ENCODE measurements around the gene TRERF1.

TRERF1 gene

GRCh38 chr6:42375007-42375635 is 76.6 kb downstream of the TRERF1 start:
- no peak for TF ChIP-seq JUND (IDR thresholded peaks at IDR 0.05; ENCODE audit: low read depth)
- DNase-seq (ENCODE audit: low read depth in 1 of 2, low spot score in 1 of 2): no peak
- in situ Hi-C loops (cut with HindIII; ENCODE audit: low pct_unique_long_range_greater_than_20kb, low sequenced_read_pairs): no loop called here

DNA sequence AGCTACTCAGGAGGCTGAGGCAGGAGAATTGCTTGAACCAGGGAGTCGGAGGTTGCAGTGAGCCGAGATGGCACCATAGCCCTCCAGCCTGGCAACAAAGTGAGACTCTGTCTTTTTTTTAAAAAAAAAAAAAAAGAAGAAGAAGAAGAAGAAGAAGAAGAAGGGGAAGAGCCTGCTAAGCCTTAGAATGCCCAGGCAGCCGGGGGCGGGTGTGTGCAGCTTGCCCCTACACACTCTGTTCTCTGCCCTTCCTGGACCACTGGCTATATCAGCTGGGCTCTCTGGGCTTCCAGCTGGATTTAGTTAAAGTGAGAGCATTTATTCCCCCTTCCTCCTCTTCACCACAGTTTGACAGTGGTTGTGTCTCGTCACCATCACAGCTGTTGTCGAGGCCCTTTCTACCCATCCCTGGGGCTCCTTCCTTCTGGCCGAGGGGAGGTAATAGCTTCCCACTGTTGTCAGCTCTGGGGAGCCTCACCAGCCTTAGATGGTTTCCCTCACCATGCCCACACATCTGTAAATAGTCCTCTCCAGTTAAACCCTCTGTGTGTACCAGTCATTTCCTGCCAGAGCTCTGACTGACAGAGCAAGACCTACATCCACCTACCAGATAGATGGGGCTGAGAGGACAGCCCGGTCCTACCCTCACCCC is 77.6 kb downstream of the TRERF1 start:
- DNase-seq (ENCODE audit: low read depth in 1 of 2, low spot score in 1 of 2): no peak
- in situ Hi-C loops (cut with HindIII; ENCODE audit: low pct_unique_long_range_greater_than_20kb, low sequenced_read_pairs): no loop called here
- no peak for TF ChIP-seq JUND (IDR thresholded peaks at IDR 0.05; ENCODE audit: low read depth)

DNA sequence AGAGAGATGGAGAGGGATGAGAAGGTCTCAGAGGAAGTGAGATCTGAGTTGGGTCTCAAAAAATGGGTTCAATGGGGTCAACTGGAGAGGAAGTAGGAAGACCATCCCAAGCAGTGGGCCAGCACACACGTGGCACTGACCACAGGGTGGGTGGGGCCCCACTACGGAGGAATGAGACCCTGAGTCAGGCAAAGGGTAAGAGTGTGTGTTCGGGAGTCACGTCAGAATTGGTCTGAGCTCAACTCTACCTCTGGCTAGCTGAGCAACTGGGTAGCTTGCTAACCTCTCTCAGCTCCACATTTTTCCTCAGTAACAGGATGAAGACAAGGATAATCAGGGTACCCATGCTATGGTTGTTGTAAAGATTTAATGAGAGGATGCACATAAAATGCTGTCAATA is 79.0 kb downstream of the TRERF1 start:
- TF ChIP-seq JUND (IDR thresholded peaks at IDR 0.05; ENCODE audit: low read depth): no peak
- no peak for DNase-seq (ENCODE audit: low read depth in 1 of 2, low spot score in 1 of 2)
- in situ Hi-C loops (cut with HindIII; ENCODE audit: low pct_unique_long_range_greater_than_20kb, low sequenced_read_pairs): no loop called here

DNA sequence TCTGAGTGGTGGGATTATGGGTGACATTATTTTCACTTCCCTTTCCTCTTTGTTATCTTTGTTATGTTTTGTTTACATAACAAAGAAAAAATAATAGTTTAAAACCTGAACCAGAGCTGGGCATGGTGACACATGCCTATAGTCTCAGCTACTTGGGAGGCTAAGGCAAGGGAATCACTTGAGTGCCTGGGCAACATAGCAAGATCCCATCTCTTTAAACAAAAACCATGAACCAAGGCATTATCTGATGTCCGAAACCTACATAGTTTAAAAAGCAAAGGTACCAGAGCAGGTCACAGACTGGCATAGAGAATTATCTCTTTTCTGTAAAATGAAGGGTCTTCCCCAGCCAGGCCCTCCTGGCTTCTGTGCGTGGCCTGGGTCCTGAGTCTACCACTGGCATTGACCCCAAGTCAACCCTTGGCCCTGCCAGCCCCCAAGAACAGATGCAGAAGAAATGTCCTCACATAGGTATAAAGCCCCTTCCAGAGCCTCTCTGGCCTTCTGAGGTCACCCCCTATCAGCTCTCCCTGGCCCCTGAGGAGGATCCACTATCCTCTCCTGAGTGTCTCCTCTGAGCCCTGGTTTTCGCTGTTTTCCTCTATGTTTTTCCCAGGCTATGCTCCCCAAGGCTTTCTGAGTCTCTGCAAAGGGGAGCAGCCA is 81.3 kb downstream of the TRERF1 start:
- DNase-seq (ENCODE audit: low read depth in 1 of 2, low spot score in 1 of 2): no peak
- in situ Hi-C loops (cut with HindIII; ENCODE audit: low pct_unique_long_range_greater_than_20kb, low sequenced_read_pairs): no loop called here
- no peak for TF ChIP-seq JUND (IDR thresholded peaks at IDR 0.05; ENCODE audit: low read depth)

- no peak for TF ChIP-seq JUND (IDR thresholded peaks at IDR 0.05; ENCODE audit: low read depth)
- DNase-seq (ENCODE audit: low read depth in 1 of 2, low spot score in 1 of 2): peak in 1 of 2 experiments; percentile 13
- in situ Hi-C loops (cut with HindIII; ENCODE audit: low pct_unique_long_range_greater_than_20kb, low sequenced_read_pairs): no loop called here
These were observed 82.2 kb downstream of the TRERF1 start for GRCh38 chr6:42369568-42369967.

GRCh38 chr6:42368181-42368580 is 83.5 kb downstream of the TRERF1 start:
- TF ChIP-seq JUND (IDR thresholded peaks at IDR 0.05; ENCODE audit: low read depth): no peak
- in situ Hi-C loops (cut with HindIII; ENCODE audit: low pct_unique_long_range_greater_than_20kb, low sequenced_read_pairs): no loop called here
- DNase-seq (ENCODE audit: low read depth in 1 of 2, low spot score in 1 of 2): no peak

GRCh38 chr6:42367353-42368011 is 84.2 kb downstream of the TRERF1 start:
- TF ChIP-seq JUND (IDR thresholded peaks at IDR 0.05; ENCODE audit: low read depth): no peak
- in situ Hi-C loops (cut with HindIII; ENCODE audit: low pct_unique_long_range_greater_than_20kb, low sequenced_read_pairs): no loop called here
- no peak for DNase-seq (ENCODE audit: low read depth in 1 of 2, low spot score in 1 of 2)

DNA sequence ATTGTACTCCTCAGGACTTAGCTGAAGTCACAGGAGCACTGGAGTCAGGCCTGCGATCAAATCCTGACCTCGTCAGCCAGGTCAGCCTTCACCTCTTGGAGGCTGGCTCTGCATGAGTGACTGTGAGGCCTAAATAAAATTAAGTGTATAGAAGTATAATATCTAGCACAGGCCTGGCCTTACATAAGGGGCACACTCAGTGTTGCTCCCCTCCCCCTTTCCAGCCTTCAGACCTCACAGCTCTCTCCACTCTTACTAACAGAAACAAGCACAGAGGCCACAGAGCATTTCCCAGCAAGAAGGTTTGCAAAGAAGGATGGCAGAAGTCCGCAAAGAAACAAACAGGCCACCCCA is 84.8 kb downstream of the TRERF1 start:
- TF ChIP-seq JUND (IDR thresholded peaks at IDR 0.05; ENCODE audit: low read depth): no peak
- in situ Hi-C loops (cut with HindIII; ENCODE audit: low pct_unique_long_range_greater_than_20kb, low sequenced_read_pairs): no loop called here
- DNase-seq (ENCODE audit: low read depth in 1 of 2, low spot score in 1 of 2): no peak

DNA sequence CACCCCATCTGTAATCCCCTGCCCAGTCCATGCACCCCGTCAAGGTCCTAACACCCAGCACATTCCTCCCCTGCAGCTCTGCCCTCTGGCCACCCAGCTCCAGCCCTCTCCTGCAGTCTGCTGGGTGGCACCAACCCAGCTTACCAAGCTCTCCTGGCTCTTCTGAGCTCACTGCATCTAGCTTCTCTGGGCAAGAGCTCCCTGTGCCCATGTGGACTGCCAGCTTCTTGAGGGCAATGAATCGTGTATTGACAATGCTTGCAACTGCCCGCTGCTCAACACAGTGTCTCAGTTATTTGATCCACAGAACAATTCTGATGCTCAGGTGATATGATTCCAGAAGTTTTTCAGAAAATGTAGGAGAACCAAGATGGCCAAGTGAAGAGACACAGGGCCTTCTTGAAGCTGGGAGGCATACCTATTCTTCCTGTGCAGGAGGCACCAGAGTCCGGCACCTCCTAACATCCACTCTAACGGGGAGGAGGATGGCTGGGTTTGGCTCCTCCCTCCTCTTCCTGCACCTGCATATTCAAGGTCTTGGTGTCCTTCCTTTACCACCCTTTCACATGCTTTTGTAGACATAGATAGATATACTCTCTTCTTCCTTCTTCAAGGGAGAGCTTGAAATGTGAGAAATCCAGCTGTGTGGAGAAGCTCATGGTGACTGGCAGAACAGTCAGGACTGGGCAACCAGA is 85.6 kb downstream of the TRERF1 start:
- no peak for TF ChIP-seq JUND (IDR thresholded peaks at IDR 0.05; ENCODE audit: low read depth)
- in situ Hi-C loops (cut with HindIII; ENCODE audit: low pct_unique_long_range_greater_than_20kb, low sequenced_read_pairs): no loop called here
- DNase-seq (ENCODE audit: low read depth in 1 of 2, low spot score in 1 of 2): no peak

DNA sequence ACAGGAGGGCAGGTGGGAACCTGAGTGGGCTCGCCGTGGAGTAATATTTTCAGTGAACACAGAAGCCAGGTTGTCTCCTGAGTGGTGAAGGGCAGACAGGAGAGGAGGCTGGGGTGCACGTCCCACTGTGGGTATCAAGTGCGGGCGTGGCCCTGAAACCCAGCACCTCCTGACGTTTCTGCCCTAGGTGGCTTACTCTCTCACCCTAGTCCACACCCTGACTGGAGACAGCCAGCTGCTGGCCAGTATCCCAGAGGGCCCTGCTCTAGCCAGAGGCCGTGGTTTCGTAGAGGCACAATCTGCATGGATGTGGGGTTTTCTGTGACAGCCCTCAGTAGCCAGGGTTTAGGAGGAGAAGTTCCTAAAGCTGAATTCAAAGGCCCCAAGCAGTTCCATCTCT is 86.7 kb downstream of the TRERF1 start:
- in situ Hi-C loops (cut with HindIII; ENCODE audit: low pct_unique_long_range_greater_than_20kb, low sequenced_read_pairs): no loop called here
- no peak for TF ChIP-seq JUND (IDR thresholded peaks at IDR 0.05; ENCODE audit: low read depth)
- no peak for DNase-seq (ENCODE audit: low read depth in 1 of 2, low spot score in 1 of 2)

DNA sequence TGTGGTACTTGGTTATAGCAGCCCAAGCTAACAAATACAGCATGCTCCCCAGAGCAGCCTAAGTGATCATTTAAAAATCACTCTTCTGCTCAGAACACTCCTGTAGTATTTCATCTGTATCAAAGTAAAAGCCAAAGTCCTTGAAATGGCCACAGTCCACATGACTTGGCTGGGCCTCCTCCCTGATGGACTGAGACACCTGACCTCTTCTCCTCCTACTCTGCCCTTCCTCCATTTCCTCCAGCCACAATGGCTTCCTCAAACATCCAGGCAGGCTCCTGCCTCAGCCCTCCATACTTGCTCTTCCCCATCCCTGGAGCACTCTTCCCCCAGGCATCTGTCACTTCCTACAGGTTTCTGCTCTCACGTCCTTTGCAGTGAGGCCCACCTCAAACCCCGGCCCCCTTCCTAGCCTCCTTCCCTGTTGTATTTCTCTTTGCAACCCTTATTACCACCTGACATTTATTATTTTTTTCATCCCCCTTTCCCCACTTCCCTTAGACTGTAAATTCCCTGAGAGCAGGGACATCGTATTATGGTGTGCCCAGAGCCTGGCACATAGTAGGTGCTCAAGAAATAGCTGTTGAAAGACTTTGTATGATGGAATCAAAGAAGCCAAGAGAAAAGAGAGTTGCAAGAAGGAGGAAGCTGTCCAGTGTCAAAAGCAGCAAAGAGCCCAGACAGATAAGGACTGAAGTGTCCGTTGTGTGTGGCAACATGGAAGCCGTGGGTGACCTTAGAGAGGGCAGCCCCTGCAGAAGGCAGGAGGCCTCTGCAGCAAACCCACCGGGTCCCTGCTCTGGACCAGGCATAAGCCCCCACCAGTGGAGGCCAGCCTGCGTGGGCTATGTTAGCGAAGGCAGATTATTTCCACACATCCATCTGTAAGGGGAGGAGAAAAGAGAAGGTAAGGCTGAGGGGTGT is 87.5 kb downstream of the TRERF1 start:
- TF ChIP-seq JUND (IDR thresholded peaks at IDR 0.05; ENCODE audit: low read depth): no peak
- in situ Hi-C loops (cut with HindIII; ENCODE audit: low pct_unique_long_range_greater_than_20kb, low sequenced_read_pairs): no loop called here
- DNase-seq (ENCODE audit: low read depth in 1 of 2, low spot score in 1 of 2): no peak

DNA sequence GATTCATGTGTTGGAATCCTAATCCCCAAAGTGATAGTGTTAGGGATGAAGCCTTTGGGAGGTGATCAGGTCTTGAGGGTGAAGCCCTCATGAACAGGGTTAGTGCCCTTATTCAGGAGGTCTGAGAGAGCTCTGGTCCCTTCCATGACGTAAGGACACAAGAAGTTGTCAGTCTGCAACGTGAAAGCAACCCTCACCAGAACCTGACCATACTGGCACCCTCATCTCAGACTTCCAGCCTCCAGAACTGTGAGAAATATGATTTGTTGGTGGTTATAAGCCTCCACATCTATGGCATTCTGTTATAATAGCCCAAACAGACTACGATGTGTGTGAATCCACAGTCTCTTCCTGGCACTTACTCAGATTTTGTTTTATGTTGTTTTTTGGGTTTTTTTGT is 90.7 kb downstream of the TRERF1 start:
- in situ Hi-C loops (cut with HindIII; ENCODE audit: low pct_unique_long_range_greater_than_20kb, low sequenced_read_pairs): no loop called here
- no peak for DNase-seq (ENCODE audit: low read depth in 1 of 2, low spot score in 1 of 2)
- TF ChIP-seq JUND (IDR thresholded peaks at IDR 0.05; ENCODE audit: low read depth): no peak

Measured in T47D (cell line).